Activated CD8-positive, alpha-beta T cell treated with anti-CD3 and anti-CD28 coated beads for 36 hours (primary cell): ENCODE measurements around the gene ANK3. TPM values are rescaled to one million over a fixed set of nuclear protein-coding genes. Genes with fewer than 3 reads are reported as not detected.

ENCODE experiments used
- ATAC-seq: fragments of 200-7000 bp; cut with Tn5 transposase; one replicate; pipeline ENCODE4 v1.10.0; 2021; ENCODE audit warnings: mild to moderate bottlenecking, moderate library complexity
- CTCF ChIA-PET: fragments of 350-600 bp; sonication (Branson Sonifier 250); formaldehyde crosslinking; loops from one replicate; lab custom pipeline; 2021; ENCODE audit warnings: antibody characterized with exemption; lab: Charles Lee
- POLR2A ChIA-PET: fragments of 350-600 bp; sonication (Branson Sonifier 250); formaldehyde crosslinking; loops from one replicate; lab custom pipeline; 2021; ENCODE audit warnings: antibody characterized with exemption; lab: Charles Lee
- DNase-seq: peaks from one replicate; pipeline ENCODE4 v3.0.0-alpha.2; 2020
- H3K27ac Mint-ChIP-seq: one replicate; pipeline ENCODE4 v1.8.0; 2021; ENCODE audit warnings: mild to moderate bottlenecking, mixed read lengths
- H3K27me3 Mint-ChIP-seq: one replicate; pipeline ENCODE4 v1.8.0; 2021; ENCODE audit warnings: mixed read lengths
- H3K36me3 Mint-ChIP-seq: one replicate; pipeline ENCODE4 v1.8.0; 2021; ENCODE audit warnings: low read depth, mixed read lengths
- H3K4me1 Mint-ChIP-seq: one replicate; pipeline ENCODE4 v1.8.0; 2021; ENCODE audit warnings: low read depth, mixed read lengths
- H3K4me3 Mint-ChIP-seq: one replicate; pipeline ENCODE4 v1.8.0; 2021; ENCODE audit warnings: mild to moderate bottlenecking, moderate library complexity, mixed read lengths
- H3K9me3 Mint-ChIP-seq: one replicate; pipeline ENCODE4 v1.8.0; 2021; ENCODE audit warnings: mixed read lengths
- CTCF ChIP-seq: fragments of 200-600 bp; IDR thresholded peaks from one replicate; pipeline ENCODE4 v1.8.0; 2022; ENCODE audit warnings: antibody characterized with exemption, mild to moderate bottlenecking
- intact Hi-C: fragments of 100-400 bp; cut with micrococcal nuclease; formaldehyde crosslinking; loops from one replicate; pipeline ENCODE4 v1.10.0; 2022
- total RNA-seq, 2 experiments: library from RNA; stranded (reverse); gene quantifications; one replicate each; pipeline ENCODE4 v1.2.3, GENCODE V29; 2021

ANK3 gene
- total RNA-seq, 2 experiments from 2014 or later = 10.3 to 12.0 TPM

DNA sequence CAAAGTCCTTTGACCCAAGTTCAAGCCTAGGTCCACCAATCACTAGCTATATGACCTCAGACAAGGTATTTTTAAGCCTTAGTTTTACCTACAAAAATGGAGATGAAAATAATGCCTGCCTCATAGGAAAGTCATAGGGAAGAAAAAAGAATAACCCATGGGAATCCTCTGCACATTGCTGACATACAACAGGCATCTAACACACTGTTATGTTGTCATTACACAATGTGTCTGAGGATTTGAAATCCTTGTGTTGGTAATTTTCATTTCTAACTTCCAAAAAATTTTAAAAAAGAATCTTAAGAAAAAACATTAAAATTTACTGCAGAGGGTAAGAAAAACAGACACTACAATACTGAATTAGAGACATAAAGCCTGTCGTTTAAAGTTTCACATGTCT, 5.7 kb downstream of the ANK3 start:
- CTCF ChIA-PET = interaction anchor here (1.0 to 1.1 kb wide), 2 partner anchors 26 to 224 kb away, joined by 3 read pairs; no protein-coding TSS in a partner anchor

DNA sequence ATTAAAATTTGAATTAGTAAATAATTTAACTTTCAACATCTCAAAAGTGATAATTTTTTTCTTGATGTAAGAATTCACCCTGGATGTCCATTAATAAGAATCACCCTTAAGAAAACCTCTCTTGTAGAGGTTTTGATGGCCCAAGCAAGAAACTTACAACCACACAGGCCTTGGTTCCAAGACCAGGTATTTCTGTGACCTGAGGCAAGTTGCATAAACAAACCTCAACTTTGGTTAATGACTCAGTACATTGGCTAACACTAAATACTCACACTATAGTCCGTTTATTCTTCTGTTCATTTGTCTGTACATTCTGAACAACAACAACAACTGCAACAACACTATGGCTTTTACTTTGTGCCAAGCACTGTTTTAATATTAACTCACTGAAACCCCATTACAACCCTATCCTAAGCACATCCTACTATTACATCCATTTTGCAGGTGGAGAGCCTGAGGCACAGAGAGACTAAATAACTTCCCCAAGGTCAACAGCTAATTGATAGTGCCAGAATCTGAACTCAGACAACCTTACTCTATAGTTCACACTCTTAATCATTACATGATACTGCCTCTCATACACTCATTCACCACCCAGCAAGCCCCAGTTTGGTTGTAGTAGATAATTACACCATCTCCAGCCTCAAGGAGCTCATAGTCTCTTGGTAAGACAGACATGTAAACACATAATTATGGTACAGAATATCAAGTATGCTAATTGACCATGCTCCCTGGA, 6.6 kb downstream of the ANK3 start:
- H3K36me3 Mint-ChIP-seq = no peaks in the 10 kb centered on the region
- DNase-seq (no peak), ATAC-seq (no peak)
- H3K27me3 Mint-ChIP-seq = no peaks in the 10 kb centered on the region
- no peak overlapping the region for H3K27ac Mint-ChIP-seq
- POLR2A ChIA-PET = no interaction called here
- H3K4me3 Mint-ChIP-seq = no peak overlapping the region
- no peak for TF ChIP-seq CTCF
- no peaks in the 10 kb centered on the region for H3K9me3 Mint-ChIP-seq
- CTCF ChIA-PET = interaction anchor here (1.1 kb wide), 1 partner anchor 225 kb away, joined by 3 read pairs; no protein-coding TSS in a partner anchor
- H3K4me1 Mint-ChIP-seq = peaks cover 2% of the 10 kb centered on the region
- intact Hi-C loops = no loop called here

More for the DNA sequence above, 5.7 kb downstream of the ANK3 start:
- POLR2A ChIA-PET = interaction anchor here (0.6 kb wide), 1 partner anchor 370 kb away, joined by 3 read pairs; no protein-coding TSS in a partner anchor
- H3K27me3 Mint-ChIP-seq = no peaks in the 10 kb centered on the region
- no peak for DNase-seq
- intact Hi-C loops = no loop called here
- H3K27ac Mint-ChIP-seq = no peak overlapping the region
- no peaks in the 10 kb centered on the region for H3K9me3 Mint-ChIP-seq
- H3K4me3 Mint-ChIP-seq = no peak overlapping the region
- peaks cover 2% of the 10 kb centered on the region for H3K4me1 Mint-ChIP-seq
- TF ChIP-seq CTCF = no peak
- ATAC-seq = no peak
- no peaks in the 10 kb centered on the region for H3K36me3 Mint-ChIP-seq

DNA sequence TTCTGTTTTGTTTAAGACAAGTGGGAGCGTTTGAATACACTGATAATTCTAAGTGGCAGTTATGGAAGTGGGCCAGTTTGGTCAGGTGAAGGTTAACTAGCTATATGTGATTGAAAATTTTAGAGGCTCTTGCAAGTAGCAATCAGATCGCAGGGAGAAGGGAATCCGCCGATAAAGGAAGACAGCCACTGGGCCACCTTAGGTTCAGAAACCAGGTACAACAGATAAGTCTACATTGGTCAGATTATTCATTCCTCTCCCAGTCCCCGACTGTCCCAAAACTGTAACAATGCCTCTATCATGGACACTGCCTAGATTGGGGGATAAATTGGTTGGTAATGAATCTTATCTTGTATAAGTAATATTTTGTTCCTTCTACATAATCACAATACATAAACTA, 8.9 kb downstream of the ANK3 start:
- no peak for TF ChIP-seq CTCF
- ATAC-seq = no peak
- H3K9me3 Mint-ChIP-seq = no peaks in the 10 kb centered on the region

GRCh38 chr10:60377955-60378354, 11.7 kb downstream of the ANK3 start:
- H3K27ac Mint-ChIP-seq = no peak overlapping the region
- TF ChIP-seq CTCF = no peak
- ChIA-PET POLR2A (no interaction called here), CTCF (no interaction called here)
- no peak overlapping the region for H3K4me3 Mint-ChIP-seq
- peaks cover 2% of the 10 kb centered on the region for H3K4me1 Mint-ChIP-seq
- H3K27me3 Mint-ChIP-seq = peaks cover 4% of the 10 kb centered on the region
- H3K9me3 Mint-ChIP-seq = no peaks in the 10 kb centered on the region
- ATAC-seq = no peak
- intact Hi-C loops = no loop called here
- H3K36me3 Mint-ChIP-seq = no peaks in the 10 kb centered on the region
- no peak for DNase-seq

More for the DNA sequence above, 8.9 kb downstream of the ANK3 start:
- DNase-seq = no peak
- Mint-ChIP-seq H3K27me3 (peaks cover 1% of the 10 kb centered on the region), H3K27ac (no peak overlapping the region), H3K36me3 (no peaks in the 10 kb centered on the region), H3K4me1 (peaks cover 2% of the 10 kb centered on the region), H3K4me3 (no peak overlapping the region)
- CTCF ChIA-PET = no interaction called here
- intact Hi-C loops = no loop called here
- POLR2A ChIA-PET = no interaction called here

- ATAC-seq = no peak
Observed at GRCh38 chr10:60377042-60377352, 12.7 kb downstream of the ANK3 start.

More at GRCh38 chr10:60377042-60377352, 12.7 kb downstream of the ANK3 start:
- Mint-ChIP-seq H3K27ac (no peak overlapping the region), H3K4me1 (peaks cover 2% of the 10 kb centered on the region), H3K27me3 (peaks cover 4% of the 10 kb centered on the region), H3K9me3 (no peaks in the 10 kb centered on the region), H3K36me3 (no peaks in the 10 kb centered on the region), H3K4me3 (no peak overlapping the region)
- TF ChIP-seq CTCF = no peak
- intact Hi-C loops = no loop called here
- no peak for DNase-seq
- ChIA-PET POLR2A (no interaction called here), CTCF (interaction anchor here (1.3 kb wide), 1 partner anchor 17 kb away, joined by 4 read pairs; no protein-coding TSS in a partner anchor)
